B cell (primary cell): ENCODE measurements around the gene VENTX. TPM values are rescaled to one million over a fixed set of nuclear protein-coding genes. Genes with fewer than 3 reads are reported as not detected.
A peak's percentile ranks its signal among the peaks of the same experiment; 100 is the strongest.

Experiments
- ATAC-seq: fragments of 200-7000 bp; cut with Tn5 transposase; one replicate; pipeline ENCODE4 v1.10.0; 2021; ENCODE audit warnings: low read depth, mild to moderate bottlenecking, moderate number of reproducible peaks, moderate library complexity
- CTCF ChIA-PET: fragments of 350-600 bp; sonication (Branson Sonifier 250); formaldehyde crosslinking; loops from one replicate; lab custom pipeline; 2021; ENCODE audit warnings: antibody characterized with exemption, inconsistent platforms; lab: Charles Lee
- POLR2A ChIA-PET: fragments of 350-600 bp; sonication (Branson Sonifier 250); formaldehyde crosslinking; loops from one replicate; lab custom pipeline; 2021; ENCODE audit warnings: antibody characterized with exemption; lab: Charles Lee
- DNase-seq: peaks from one replicate; pipeline ENCODE4 v3.0.0; 2013
- H2AFZ ChIP-seq: 2 replicates; pipeline ENCODE4 v1.6.1; 2012; ENCODE audit warnings: mild to moderate bottlenecking, low read depth, low read length; ENCODE audit not compliant: insufficient read depth, poor library complexity, severe bottlenecking
- H3K27ac ChIP-seq, 2 donors: 1 replicate in 1 of 2; 2 replicates in 1 of 2; pipeline ENCODE4 v1.5.1; 2012 to 2013; ENCODE audit warnings: low read length in 2 of 2, mild to moderate bottlenecking in 2 of 2, moderate library complexity in 1 of 2
- H3K27me3 ChIP-seq, 4 experiments: fragments of 200-600 bp in 1 of 4; sonication (generic) in 1 of 4; replicated peaks in 1 of 4; 1 replicate in 2 of 4; 2 replicates in 2 of 4; pipeline versions ENCODE4 v1.6.1 to v1.7.0; 2013 to 2016; ENCODE audit warnings: low read length in 3 of 4, mild to moderate bottlenecking in 2 of 4, mixed read lengths in 1 of 4, moderate library complexity in 1 of 4; ENCODE audit not compliant: insufficient read depth in 4 of 4, control insufficient read depth in 3 of 4; ENCODE audit errors: control extremely low read depth in 1 of 4
- H3K36me3 ChIP-seq, 2 experiments: replicated peaks in 1 of 2; 1 replicate in 1 of 2; 2 replicates in 1 of 2; pipeline versions ENCODE4 v1.6.1 to v1.7.1; 2013; ENCODE audit warnings: low read length in 1 of 2; ENCODE audit not compliant: insufficient read depth in 2 of 2, control insufficient read depth in 1 of 2; ENCODE audit errors: control extremely low read depth in 1 of 2, extremely low read depth in 1 of 2
- H3K4me1 ChIP-seq, 2 donors: fragments of 200-600 bp in 1 of 2; sonication (generic) in 1 of 2; 1 replicate in 1 of 2; 2 replicates in 1 of 2; pipeline versions ENCODE4 v1.5.1 to v1.6.1; 2013 to 2017; ENCODE audit warnings: low read length in 2 of 2; ENCODE audit not compliant: control insufficient read depth in 2 of 2, insufficient read depth in 2 of 2
- H3K4me2 ChIP-seq: replicated peaks from 2 replicates; pipeline ENCODE3; 2012; ENCODE audit warnings: mild to moderate bottlenecking, low read depth, low read length; ENCODE audit not compliant: poor library complexity, severe bottlenecking
- H3K4me3 ChIP-seq, 5 experiments: fragments of 200-600 bp in 1 of 5; sonication (generic) in 1 of 5; 1 replicate in 3 of 5; 2 replicates in 2 of 5; pipeline versions ENCODE4 v1.5.1 to v1.7.0; 2011 to 2016; ENCODE audit warnings: low read length in 4 of 5, mild to moderate bottlenecking in 4 of 5, low read depth in 2 of 5, control low read depth in 1 of 5, moderate library complexity in 1 of 5; ENCODE audit not compliant: insufficient read depth in 1 of 5; ENCODE audit errors: control extremely low read depth in 1 of 5, extremely low read depth in 1 of 5
- H3K79me2 ChIP-seq: fragments of 200-600 bp; sonication (generic); one replicate; pipeline ENCODE4 v1.6.0; 2016; ENCODE audit warnings: low read length; ENCODE audit not compliant: control insufficient read depth, insufficient read depth
- H3K9ac ChIP-seq: fragments of 200-600 bp; sonication (generic); 2 replicates; pipeline ENCODE4 v1.6.1; 2017; ENCODE audit warnings: mild to moderate bottlenecking, low read length, moderate library complexity
- H3K9me3 ChIP-seq, 3 donors: one replicate each; pipeline versions ENCODE4 v1.6.1 to v1.7.1; 2013; ENCODE audit warnings: low read length in 2 of 3; ENCODE audit not compliant: control insufficient read depth in 2 of 3, insufficient read depth in 1 of 3; ENCODE audit errors: control extremely low read depth in 1 of 3
- H4K20me1 ChIP-seq: 2 replicates; pipeline ENCODE4 v1.6.0; 2012; ENCODE audit warnings: mild to moderate bottlenecking, low read length; ENCODE audit not compliant: insufficient read depth, control insufficient read depth, poor library complexity, severe bottlenecking
- H3K27ac Mint-ChIP-seq: one replicate; pipeline ENCODE4 v1.8.0; 2021; ENCODE audit warnings: mixed read lengths
- H3K27me3 Mint-ChIP-seq: one replicate; pipeline ENCODE4 v1.8.0; 2021; ENCODE audit warnings: mixed read lengths
- H3K4me1 Mint-ChIP-seq: one replicate; pipeline ENCODE4 v1.8.0; 2021; ENCODE audit warnings: mixed read lengths
- H3K4me3 Mint-ChIP-seq: one replicate; pipeline ENCODE4 v1.8.0; 2021; ENCODE audit warnings: mixed read lengths
- H3K9me3 Mint-ChIP-seq: one replicate; pipeline ENCODE4 v1.8.0; 2022; ENCODE audit warnings: mixed read lengths; ENCODE audit not compliant: insufficient read depth
- EZH2 ChIP-seq: IDR thresholded peaks from 2 replicates; pipeline ENCODE4 v1.6.1; 2012; ENCODE audit warnings: borderline replicate concordance, low read depth, mild to moderate bottlenecking, moderate library complexity, low read length; ENCODE audit not compliant: insufficient read depth, poor library complexity, severe bottlenecking
- WGBS: methylation state at CpG from one replicate; pipeline ENCODE4 v1.1.5; 2013; ENCODE audit warnings: missing lambda C conversion rate; ENCODE audit not compliant: insufficient coverage; 5-methylcytosine and 5-hydroxymethylcytosine counted together
- intact Hi-C: fragments of 100-400 bp; cut with micrococcal nuclease; formaldehyde crosslinking; loops from one replicate; pipeline ENCODE4 v1.10.0; 2022
- polyA plus RNA-seq: library from polyadenylated mRNA; depleted of rRNA; stranded (reverse); fragments of >200 nt; gene quantifications from 2 replicates; pipeline ENCODE4 v1.2.3, GENCODE V29; 2012
- total RNA-seq, 2 donors: library from RNA; stranded (reverse); fragments of 120-200 nt in 1 of 2; gene quantifications; 1 replicate in 1 of 2; 2 replicates in 1 of 2; pipeline versions ENCODE4 v1.2.3 to v1.2.4, GENCODE V29; 2013 to 2022
- TF ChIP-seq, protein P1 (sequence below): fragments of 200-600 bp; IDR thresholded peaks from one replicate; pipeline ENCODE4 v1.8.0; 2022; ENCODE audit warnings: antibody characterized with exemption, mild to moderate bottlenecking

VENTX gene
- total and polyA plus RNA-seq, 2 donors (not counting 1 experiment from before 2014, with no cell fraction given): 0.82 TPM; not detected in 1

- POLR2A ChIA-PET: interaction anchor here (1.3 kb wide), 1 partner anchor 16 kb away, joined by 3 read pairs; no protein-coding TSS in a partner anchor
- H3K4me1 ChIP-seq: peaks cover 43 to 56% of the 10 kb centered on the region in 2 donors
- CTCF ChIA-PET: interaction anchor here (1.4 to 3.7 kb wide), 2 partner anchors 28 to 50 kb away, joined by 7 to 21 read pairs; no protein-coding TSS in a partner anchor
- no peak overlapping the region for H3K9ac ChIP-seq
- no peak overlapping the region for H2AFZ ChIP-seq
- no peaks in the 10 kb centered on the region for H3K27me3 ChIP-seq
- ATAC-seq (no peak), DNase-seq (no peak)
- H3K27ac Mint-ChIP-seq: peak overlapping the region; percentile 56
- TF ChIP-seq EZH2: no peak
- TF ChIP-seq, protein P1, sequence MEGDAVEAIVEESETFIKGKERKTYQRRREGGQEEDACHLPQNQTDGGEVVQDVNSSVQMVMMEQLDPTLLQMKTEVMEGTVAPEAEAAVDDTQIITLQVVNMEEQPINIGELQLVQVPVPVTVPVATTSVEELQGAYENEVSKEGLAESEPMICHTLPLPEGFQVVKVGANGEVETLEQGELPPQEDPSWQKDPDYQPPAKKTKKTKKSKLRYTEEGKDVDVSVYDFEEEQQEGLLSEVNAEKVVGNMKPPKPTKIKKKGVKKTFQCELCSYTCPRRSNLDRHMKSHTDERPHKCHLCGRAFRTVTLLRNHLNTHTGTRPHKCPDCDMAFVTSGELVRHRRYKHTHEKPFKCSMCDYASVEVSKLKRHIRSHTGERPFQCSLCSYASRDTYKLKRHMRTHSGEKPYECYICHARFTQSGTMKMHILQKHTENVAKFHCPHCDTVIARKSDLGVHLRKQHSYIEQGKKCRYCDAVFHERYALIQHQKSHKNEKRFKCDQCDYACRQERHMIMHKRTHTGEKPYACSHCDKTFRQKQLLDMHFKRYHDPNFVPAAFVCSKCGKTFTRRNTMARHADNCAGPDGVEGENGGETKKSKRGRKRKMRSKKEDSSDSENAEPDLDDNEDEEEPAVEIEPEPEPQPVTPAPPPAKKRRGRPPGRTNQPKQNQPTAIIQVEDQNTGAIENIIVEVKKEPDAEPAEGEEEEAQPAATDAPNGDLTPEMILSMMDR: no peak
- WGBS: 73% methylated on average over 23 of the region's 24 CpGs
- peaks cover 7% of the 10 kb centered on the region for H4K20me1 ChIP-seq
- peaks cover 0 to 33% of the 10 kb centered on the region in 2 experiments for H3K36me3 ChIP-seq
- intact Hi-C loops: loop anchor here (5.0 to 10.0 kb wide), 2 partner anchors 113 to 135 kb away; partner anchors contain the start of gene MTG1
- H3K27me3 Mint-ChIP-seq: no peaks in the 10 kb centered on the region
- H3K9me3 ChIP-seq: no peaks in the 10 kb centered on the region
- peaks cover 42% of the 10 kb centered on the region for H3K4me1 Mint-ChIP-seq
- no peaks in the 10 kb centered on the region for H3K9me3 Mint-ChIP-seq
- peak overlapping the region in 1 of 5 experiments; percentile 41 for H3K4me3 ChIP-seq
- peak overlapping the region; percentile 99 for H3K4me2 ChIP-seq
- peak overlapping the region; percentile 12 to 97 for H3K27ac ChIP-seq
- peak overlapping the region; percentile 23 for H3K4me3 Mint-ChIP-seq
- H3K79me2 ChIP-seq: peaks cover 12% of the 10 kb centered on the region
Observed at GRCh38 chr10:133279326-133280226, 41.9 kb downstream of the VENTX start.
